ENCODE results near the gene PIEZO2. TPM values are rescaled to one million over a fixed set of nuclear protein-coding genes. Genes with fewer than 3 reads are reported as not detected.

PIEZO2 gene
- polyA plus RNA-seq, 1 donor from 2014 or later: 0.30 TPM

DNA sequence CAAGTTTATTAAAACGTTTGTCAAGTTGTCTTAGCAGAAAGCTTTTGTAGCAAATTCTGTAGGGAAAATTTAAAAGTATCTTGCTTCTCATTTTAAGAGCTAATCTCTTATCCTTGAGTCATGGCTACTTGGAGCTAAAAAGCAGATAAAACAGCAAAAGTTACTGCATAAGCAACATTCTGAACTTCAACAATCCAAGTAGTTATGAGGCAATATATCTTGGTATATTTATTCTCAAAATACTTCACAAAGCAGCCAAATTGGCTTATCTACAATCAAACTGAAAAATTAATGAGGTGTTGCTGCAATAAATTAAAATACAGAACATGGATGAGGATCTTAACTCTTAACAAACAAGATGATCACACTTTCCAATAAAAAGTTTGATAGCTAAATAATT lies 306.5 kb downstream of the PIEZO2 start:
- no peak overlapping the region for H3K27ac ChIP-seq (ENCODE audit: low read length)
- H3K79me2 ChIP-seq (replicated peaks; ENCODE audit: insufficient read depth, low read length): no peaks in the 10 kb centered on the region
- no peaks in the 10 kb centered on the region for H3K9me2 ChIP-seq (ENCODE audit: insufficient read depth, low read length)
- no peaks in the 10 kb centered on the region for H4K20me1 ChIP-seq (ENCODE audit: insufficient read depth)
- no peak overlapping the region for H3K4me3 ChIP-seq (ENCODE audit: low read length)
- no peak overlapping the region for H3K9ac ChIP-seq (ENCODE audit: low read length)
- no peaks in the 10 kb centered on the region for H3K27me3 ChIP-seq (ENCODE audit: insufficient read depth, low read depth, low read length)
- no peak overlapping the region for H2AFZ ChIP-seq (ENCODE audit: low read depth, low read length)
- TF ChIP-seq RAD21 (conservative IDR thresholded peaks at IDR 0.05): no peak
- no peak for TF ChIP-seq TAF1 (IDR thresholded peaks at IDR 0.05; ENCODE audit: low read depth)
- TF ChIP-seq EP300 (conservative IDR thresholded peaks at IDR 0.05; ENCODE audit: poor library complexity, severe bottlenecking): no peak
- TF ChIP-seq, protein P1, sequence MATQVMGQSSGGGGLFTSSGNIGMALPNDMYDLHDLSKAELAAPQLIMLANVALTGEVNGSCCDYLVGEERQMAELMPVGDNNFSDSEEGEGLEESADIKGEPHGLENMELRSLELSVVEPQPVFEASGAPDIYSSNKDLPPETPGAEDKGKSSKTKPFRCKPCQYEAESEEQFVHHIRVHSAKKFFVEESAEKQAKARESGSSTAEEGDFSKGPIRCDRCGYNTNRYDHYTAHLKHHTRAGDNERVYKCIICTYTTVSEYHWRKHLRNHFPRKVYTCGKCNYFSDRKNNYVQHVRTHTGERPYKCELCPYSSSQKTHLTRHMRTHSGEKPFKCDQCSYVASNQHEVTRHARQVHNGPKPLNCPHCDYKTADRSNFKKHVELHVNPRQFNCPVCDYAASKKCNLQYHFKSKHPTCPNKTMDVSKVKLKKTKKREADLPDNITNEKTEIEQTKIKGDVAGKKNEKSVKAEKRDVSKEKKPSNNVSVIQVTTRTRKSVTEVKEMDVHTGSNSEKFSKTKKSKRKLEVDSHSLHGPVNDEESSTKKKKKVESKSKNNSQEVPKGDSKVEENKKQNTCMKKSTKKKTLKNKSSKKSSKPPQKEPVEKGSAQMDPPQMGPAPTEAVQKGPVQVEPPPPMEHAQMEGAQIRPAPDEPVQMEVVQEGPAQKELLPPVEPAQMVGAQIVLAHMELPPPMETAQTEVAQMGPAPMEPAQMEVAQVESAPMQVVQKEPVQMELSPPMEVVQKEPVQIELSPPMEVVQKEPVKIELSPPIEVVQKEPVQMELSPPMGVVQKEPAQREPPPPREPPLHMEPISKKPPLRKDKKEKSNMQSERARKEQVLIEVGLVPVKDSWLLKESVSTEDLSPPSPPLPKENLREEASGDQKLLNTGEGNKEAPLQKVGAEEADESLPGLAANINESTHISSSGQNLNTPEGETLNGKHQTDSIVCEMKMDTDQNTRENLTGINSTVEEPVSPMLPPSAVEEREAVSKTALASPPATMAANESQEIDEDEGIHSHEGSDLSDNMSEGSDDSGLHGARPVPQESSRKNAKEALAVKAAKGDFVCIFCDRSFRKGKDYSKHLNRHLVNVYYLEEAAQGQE (IDR thresholded peaks at IDR 0.05; ENCODE audit: borderline replicate concordance): no peak
- TF ChIP-seq POLR2AphosphoS5 (IDR thresholded peaks at IDR 0.05): no peak
- no peak for TF ChIP-seq EZH2 (IDR thresholded peaks at IDR 0.05; ENCODE audit: borderline replicate concordance, insufficient read depth, low read length, poor library complexity, severe bottlenecking)
- TF ChIP-seq SMC3 (conservative IDR thresholded peaks at IDR 0.05; ENCODE audit: poor library complexity): no peak
- TF ChIP-seq, protein P2, sequence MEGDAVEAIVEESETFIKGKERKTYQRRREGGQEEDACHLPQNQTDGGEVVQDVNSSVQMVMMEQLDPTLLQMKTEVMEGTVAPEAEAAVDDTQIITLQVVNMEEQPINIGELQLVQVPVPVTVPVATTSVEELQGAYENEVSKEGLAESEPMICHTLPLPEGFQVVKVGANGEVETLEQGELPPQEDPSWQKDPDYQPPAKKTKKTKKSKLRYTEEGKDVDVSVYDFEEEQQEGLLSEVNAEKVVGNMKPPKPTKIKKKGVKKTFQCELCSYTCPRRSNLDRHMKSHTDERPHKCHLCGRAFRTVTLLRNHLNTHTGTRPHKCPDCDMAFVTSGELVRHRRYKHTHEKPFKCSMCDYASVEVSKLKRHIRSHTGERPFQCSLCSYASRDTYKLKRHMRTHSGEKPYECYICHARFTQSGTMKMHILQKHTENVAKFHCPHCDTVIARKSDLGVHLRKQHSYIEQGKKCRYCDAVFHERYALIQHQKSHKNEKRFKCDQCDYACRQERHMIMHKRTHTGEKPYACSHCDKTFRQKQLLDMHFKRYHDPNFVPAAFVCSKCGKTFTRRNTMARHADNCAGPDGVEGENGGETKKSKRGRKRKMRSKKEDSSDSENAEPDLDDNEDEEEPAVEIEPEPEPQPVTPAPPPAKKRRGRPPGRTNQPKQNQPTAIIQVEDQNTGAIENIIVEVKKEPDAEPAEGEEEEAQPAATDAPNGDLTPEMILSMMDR (IDR thresholded peaks at IDR 0.05; ENCODE audit: poor library complexity, severe bottlenecking): no peak
- TF ChIP-seq MXI1 (conservative IDR thresholded peaks at IDR 0.05; ENCODE audit: poor library complexity, severe bottlenecking): no peak
- no peaks in the 10 kb centered on the region for H3K36me3 ChIP-seq (ENCODE audit: insufficient read depth, low read length)
- no peak overlapping the region for H3K4me2 ChIP-seq (ENCODE audit: low read length)
- no peaks in the 10 kb centered on the region for H3F3A ChIP-seq (ENCODE audit: insufficient read depth, low read length, poor library complexity, severe bottlenecking)
- H3K9me3 ChIP-seq (ENCODE audit: low read length): no peaks in the 10 kb centered on the region

DNA sequence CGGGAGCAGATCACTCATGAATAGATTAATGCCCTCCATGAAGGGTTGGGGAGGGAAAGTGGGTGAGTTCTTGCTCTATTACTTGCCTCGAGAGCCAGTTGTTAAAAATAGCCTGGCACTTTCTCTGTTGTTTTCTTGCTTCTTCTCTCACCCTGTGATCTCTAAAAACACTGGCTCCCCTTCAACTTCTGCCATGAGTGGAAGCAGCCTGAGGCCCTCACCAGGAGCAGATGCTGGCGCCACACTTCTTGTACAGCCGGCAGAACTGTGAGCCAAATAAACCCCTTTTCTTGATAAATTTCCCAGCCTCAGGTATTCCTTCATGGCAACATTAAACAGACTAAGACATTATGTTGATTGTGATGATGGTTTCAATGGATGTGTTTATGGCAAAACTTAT lies 307.0 kb downstream of the PIEZO2 start:
- Histone ChIP-seq H3K36me3 (ENCODE audit: insufficient read depth, low read length) (no peaks in the 10 kb centered on the region), H3K9me3 (ENCODE audit: low read length) (no peaks in the 10 kb centered on the region), H2AFZ (ENCODE audit: low read depth, low read length) (no peak overlapping the region), H3K9ac (ENCODE audit: low read length) (no peak overlapping the region), H3K9me2 (ENCODE audit: insufficient read depth, low read length) (no peaks in the 10 kb centered on the region), H3K4me2 (ENCODE audit: low read length) (no peak overlapping the region), H3F3A (ENCODE audit: insufficient read depth, low read length, poor library complexity, severe bottlenecking) (no peaks in the 10 kb centered on the region), H3K27me3 (ENCODE audit: insufficient read depth, low read depth, low read length) (no peaks in the 10 kb centered on the region), H3K79me2 (replicated peaks; ENCODE audit: insufficient read depth, low read length) (no peaks in the 10 kb centered on the region), H4K20me1 (ENCODE audit: insufficient read depth) (no peaks in the 10 kb centered on the region), H3K27ac (ENCODE audit: low read length) (no peak overlapping the region), H3K4me3 (ENCODE audit: low read length) (no peak overlapping the region)
- TF ChIP-seq SMC3 (conservative IDR thresholded peaks at IDR 0.05; ENCODE audit: poor library complexity): no peak
- TF ChIP-seq RAD21 (conservative IDR thresholded peaks at IDR 0.05): no peak
- TF ChIP-seq, protein P1 (IDR thresholded peaks at IDR 0.05; ENCODE audit: borderline replicate concordance): no peak
- TF ChIP-seq, protein P2 (IDR thresholded peaks at IDR 0.05; ENCODE audit: poor library complexity, severe bottlenecking): no peak
- TF ChIP-seq EP300 (conservative IDR thresholded peaks at IDR 0.05; ENCODE audit: poor library complexity, severe bottlenecking): no peak
- TF ChIP-seq MXI1 (conservative IDR thresholded peaks at IDR 0.05; ENCODE audit: poor library complexity, severe bottlenecking): no peak
- TF ChIP-seq EZH2 (IDR thresholded peaks at IDR 0.05; ENCODE audit: borderline replicate concordance, insufficient read depth, low read length, poor library complexity, severe bottlenecking): no peak
- no peak for TF ChIP-seq TAF1 (IDR thresholded peaks at IDR 0.05; ENCODE audit: low read depth)
- TF ChIP-seq POLR2AphosphoS5 (IDR thresholded peaks at IDR 0.05): no peak
